HepG2 (cell line): ENCODE data around the gene TTC28. TPM values are rescaled to one million over a fixed set of nuclear protein-coding genes. Genes with fewer than 3 reads are reported as not detected.

Experiments
- ELF3 ChIP-seq: IDR thresholded peaks from 2 replicates; pipeline ENCODE4 v1.6.1; 2016; ENCODE audit warnings: missing genetic modification reagents, missing compliant biosample characterization
- MED1 ChIP-seq: sonication (generic); formaldehyde crosslinking; IDR thresholded peaks from 2 replicates; pipeline ENCODE4 v1.4.0; 2020; ENCODE audit warnings: missing genetic modification reagents
- MEF2D ChIP-seq: sonication (generic); formaldehyde crosslinking; IDR thresholded peaks from 2 replicates; pipeline ENCODE4 v1.5.1; 2020; ENCODE audit warnings: mild to moderate bottlenecking, missing genetic modification reagents
- PHF5A ChIP-seq: IDR thresholded peaks from one replicate; pipeline ENCODE4 v1.6.1; 2018; ENCODE audit warnings: low read depth, missing genetic modification reagents; ENCODE audit not compliant: unreplicated experiment
- RARA ChIP-seq: IDR thresholded peaks from 2 replicates; pipeline ENCODE4 v1.6.1; 2016; ENCODE audit warnings: missing genetic modification reagents, missing compliant biosample characterization
- SMAD9 ChIP-seq: sonication (generic); formaldehyde crosslinking; IDR thresholded peaks from 2 replicates; pipeline ENCODE4 v1.5.1; 2020; ENCODE audit warnings: mild to moderate bottlenecking, missing genetic modification reagents
- SMC3 ChIP-seq: IDR thresholded peaks from 2 replicates; pipeline ENCODE4 v1.6.1; 2011; ENCODE audit warnings: low read length, improper control_type of control experiment
- SYNCRIP ChIP-seq: fragments of 200-400 bp; formaldehyde crosslinking; IDR thresholded peaks from 2 replicates; pipeline ENCODE4 v1.6.1; 2018; ENCODE audit warnings: mild to moderate bottlenecking, low read depth, low read length; ENCODE audit not compliant: insufficient read depth
- TMF1 ChIP-seq: sonication (generic); formaldehyde crosslinking; IDR thresholded peaks from 2 replicates; pipeline ENCODE4 v1.8.1; 2022; ENCODE audit warnings: low read depth, missing genetic modification reagents
- ZMYM2 ChIP-seq: sonication (generic); formaldehyde crosslinking; IDR thresholded peaks from 2 replicates; pipeline ENCODE4 v1.8.0; 2022; ENCODE audit warnings: mild to moderate bottlenecking, missing genetic modification reagents
- ZNF33A ChIP-seq: sonication (generic); formaldehyde crosslinking; IDR thresholded peaks from 2 replicates; pipeline ENCODE4 v1.5.1; 2020; ENCODE audit warnings: missing genetic modification reagents, mild to moderate bottlenecking, moderate library complexity, borderline replicate concordance
- ZNF501 ChIP-seq: sonication (generic); formaldehyde crosslinking; IDR thresholded peaks from 2 replicates; pipeline ENCODE4 v1.5.1; 2020; ENCODE audit warnings: mild to moderate bottlenecking, moderate library complexity, missing genetic modification reagents
- ZNF570 ChIP-seq: sonication (generic); formaldehyde crosslinking; IDR thresholded peaks from 2 replicates; pipeline ENCODE4 v1.4.0; 2020; ENCODE audit warnings: mild to moderate bottlenecking, missing genetic modification reagents, borderline replicate concordance
- ZNF572 ChIP-seq: sonication (generic); formaldehyde crosslinking; IDR thresholded peaks from 2 replicates; pipeline ENCODE4 v1.5.1; 2020; ENCODE audit warnings: mild to moderate bottlenecking, missing genetic modification reagents
- polyA plus RNA-seq, 8 experiments: library from polyadenylated mRNA; depleted of rRNA in 3 of 8; stranded (reverse) in 7 of 8; unstranded in 1 of 8; fragments of >200 nt; fragmentation: Illumina TruSeq in 4 of 8; extraction: Trizol in 4 of 8; gene quantifications; 2 replicates each; pipeline versions ENCODE4 v1.2.1 to v1.2.3, GENCODE V29; 2011 to 2016; ENCODE audit warnings: low read depth in 4 of 8, missing spikeins in 1 of 8, mixed read lengths in 1 of 8; ENCODE audit not compliant: insufficient read depth in 1 of 8
- total RNA-seq, 5 experiments: library from RNA; depleted of rRNA; stranded (reverse); fragments of >200 nt; fragmentation: Illumina TruSeq; extraction: Trizol; gene quantifications; 2 replicates each; pipeline ENCODE4 v1.2.3, GENCODE V29; 2016; ENCODE audit warnings: low read depth in 1 of 5
- TF ChIP-seq, protein P1 (sequence below): sonication (generic); formaldehyde crosslinking; IDR thresholded peaks from 2 replicates; pipeline ENCODE4 v1.4.0; 2020; ENCODE audit warnings: missing genetic modification reagents, borderline replicate concordance
- TF ChIP-seq, protein P2 (sequence below): sonication (generic); formaldehyde crosslinking; IDR thresholded peaks from 2 replicates; pipeline ENCODE4 v1.5.1; 2020; ENCODE audit warnings: missing genetic modification reagents, mild to moderate bottlenecking, borderline replicate concordance
- TF ChIP-seq, protein P3 (sequence below): sonication (generic); formaldehyde crosslinking; IDR thresholded peaks from 2 replicates; pipeline ENCODE4 v1.5.0; 2020; ENCODE audit warnings: mild to moderate bottlenecking, missing genetic modification reagents
- TF ChIP-seq, protein P4 (sequence below): sonication (generic); formaldehyde crosslinking; IDR thresholded peaks from 2 replicates; pipeline ENCODE4 v1.4.0; 2020; ENCODE audit warnings: mild to moderate bottlenecking, missing genetic modification reagents
- TF ChIP-seq, protein P5 (sequence below): sonication (generic); formaldehyde crosslinking; IDR thresholded peaks from 2 replicates; pipeline ENCODE4 v1.8.0; 2022; ENCODE audit warnings: missing genetic modification reagents, mild to moderate bottlenecking, borderline replicate concordance

TTC28 gene
- total and polyA plus RNA-seq, 2 of the 13 experiments (the other 11 are each of a cell fraction or from before 2014, with no cell fraction given) = 4.2 to 13.1 TPM

DNA sequence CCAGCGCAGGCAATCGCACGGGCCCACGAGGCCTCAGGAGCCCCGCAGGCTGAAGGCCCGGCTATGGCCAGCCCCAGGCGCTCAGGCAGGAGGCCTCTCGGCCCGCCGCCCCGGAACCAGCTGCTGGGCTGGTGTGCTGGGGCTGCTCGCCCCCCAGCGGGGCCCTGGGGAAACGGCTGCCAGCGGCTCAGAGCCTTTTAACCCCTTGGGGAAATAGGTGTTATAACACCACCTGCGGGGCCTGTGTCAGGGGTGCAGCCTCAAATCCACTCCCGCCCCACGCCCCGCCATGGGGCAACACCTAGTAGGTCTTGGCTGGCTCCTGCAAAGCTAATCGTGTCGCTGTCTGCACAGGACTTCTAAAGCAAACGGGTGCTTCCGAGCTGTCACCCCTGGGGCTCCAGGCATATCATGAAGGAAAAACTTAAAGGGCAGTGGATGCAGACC, 237.4 kb downstream of the TTC28 start (continued):
- TF ChIP-seq, protein P1, sequence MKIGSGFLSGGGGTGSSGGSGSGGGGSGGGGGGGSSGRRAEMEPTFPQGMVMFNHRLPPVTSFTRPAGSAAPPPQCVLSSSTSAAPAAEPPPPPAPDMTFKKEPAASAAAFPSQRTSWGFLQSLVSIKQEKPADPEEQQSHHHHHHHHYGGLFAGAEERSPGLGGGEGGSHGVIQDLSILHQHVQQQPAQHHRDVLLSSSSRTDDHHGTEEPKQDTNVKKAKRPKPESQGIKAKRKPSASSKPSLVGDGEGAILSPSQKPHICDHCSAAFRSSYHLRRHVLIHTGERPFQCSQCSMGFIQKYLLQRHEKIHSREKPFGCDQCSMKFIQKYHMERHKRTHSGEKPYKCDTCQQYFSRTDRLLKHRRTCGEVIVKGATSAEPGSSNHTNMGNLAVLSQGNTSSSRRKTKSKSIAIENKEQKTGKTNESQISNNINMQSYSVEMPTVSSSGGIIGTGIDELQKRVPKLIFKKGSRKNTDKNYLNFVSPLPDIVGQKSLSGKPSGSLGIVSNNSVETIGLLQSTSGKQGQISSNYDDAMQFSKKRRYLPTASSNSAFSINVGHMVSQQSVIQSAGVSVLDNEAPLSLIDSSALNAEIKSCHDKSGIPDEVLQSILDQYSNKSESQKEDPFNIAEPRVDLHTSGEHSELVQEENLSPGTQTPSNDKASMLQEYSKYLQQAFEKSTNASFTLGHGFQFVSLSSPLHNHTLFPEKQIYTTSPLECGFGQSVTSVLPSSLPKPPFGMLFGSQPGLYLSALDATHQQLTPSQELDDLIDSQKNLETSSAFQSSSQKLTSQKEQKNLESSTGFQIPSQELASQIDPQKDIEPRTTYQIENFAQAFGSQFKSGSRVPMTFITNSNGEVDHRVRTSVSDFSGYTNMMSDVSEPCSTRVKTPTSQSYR (CRISPR knock-in tag) = no peak
- TF ChIP-seq ZNF572 (CRISPR knock-in tag) (no peak), MED1 (CRISPR knock-in tag) (no peak; the same call in 1 of the 2 replicates), SMAD9 (no peak), ZMYM2 (CRISPR knock-in tag) (no peak), ZNF570 (CRISPR knock-in tag) (no peak), SMC3 (peak; percentile 54; the same call in 1 of the 2 replicates), PHF5A (CRISPR knock-in tag) (no peak), ZNF33A (CRISPR knock-in tag) (no peak), MEF2D (no peak), ZNF501 (CRISPR knock-in tag) (peak; percentile 91), RARA (no peak), SYNCRIP (no peak), TMF1 (CRISPR knock-in tag) (no peak), ELF3 (no peak)
- TF ChIP-seq, protein P2, sequence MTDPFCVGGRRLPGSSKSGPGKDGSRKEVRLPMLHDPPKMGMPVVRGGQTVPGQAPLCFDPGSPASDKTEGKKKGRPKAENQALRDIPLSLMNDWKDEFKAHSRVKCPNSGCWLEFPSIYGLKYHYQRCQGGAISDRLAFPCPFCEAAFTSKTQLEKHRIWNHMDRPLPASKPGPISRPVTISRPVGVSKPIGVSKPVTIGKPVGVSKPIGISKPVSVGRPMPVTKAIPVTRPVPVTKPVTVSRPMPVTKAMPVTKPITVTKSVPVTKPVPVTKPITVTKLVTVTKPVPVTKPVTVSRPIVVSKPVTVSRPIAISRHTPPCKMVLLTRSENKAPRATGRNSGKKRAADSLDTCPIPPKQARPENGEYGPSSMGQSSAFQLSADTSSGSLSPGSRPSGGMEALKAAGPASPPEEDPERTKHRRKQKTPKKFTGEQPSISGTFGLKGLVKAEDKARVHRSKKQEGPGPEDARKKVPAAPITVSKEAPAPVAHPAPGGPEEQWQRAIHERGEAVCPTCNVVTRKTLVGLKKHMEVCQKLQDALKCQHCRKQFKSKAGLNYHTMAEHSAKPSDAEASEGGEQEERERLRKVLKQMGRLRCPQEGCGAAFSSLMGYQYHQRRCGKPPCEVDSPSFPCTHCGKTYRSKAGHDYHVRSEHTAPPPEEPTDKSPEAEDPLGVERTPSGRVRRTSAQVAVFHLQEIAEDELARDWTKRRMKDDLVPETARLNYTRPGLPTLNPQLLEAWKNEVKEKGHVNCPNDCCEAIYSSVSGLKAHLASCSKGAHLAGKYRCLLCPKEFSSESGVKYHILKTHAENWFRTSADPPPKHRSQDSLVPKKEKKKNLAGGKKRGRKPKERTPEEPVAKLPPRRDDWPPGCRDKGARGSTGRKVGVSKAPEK (CRISPR knock-in tag) = peak; percentile 61; the same call in 1 of the 2 replicates
- TF ChIP-seq, protein P3, sequence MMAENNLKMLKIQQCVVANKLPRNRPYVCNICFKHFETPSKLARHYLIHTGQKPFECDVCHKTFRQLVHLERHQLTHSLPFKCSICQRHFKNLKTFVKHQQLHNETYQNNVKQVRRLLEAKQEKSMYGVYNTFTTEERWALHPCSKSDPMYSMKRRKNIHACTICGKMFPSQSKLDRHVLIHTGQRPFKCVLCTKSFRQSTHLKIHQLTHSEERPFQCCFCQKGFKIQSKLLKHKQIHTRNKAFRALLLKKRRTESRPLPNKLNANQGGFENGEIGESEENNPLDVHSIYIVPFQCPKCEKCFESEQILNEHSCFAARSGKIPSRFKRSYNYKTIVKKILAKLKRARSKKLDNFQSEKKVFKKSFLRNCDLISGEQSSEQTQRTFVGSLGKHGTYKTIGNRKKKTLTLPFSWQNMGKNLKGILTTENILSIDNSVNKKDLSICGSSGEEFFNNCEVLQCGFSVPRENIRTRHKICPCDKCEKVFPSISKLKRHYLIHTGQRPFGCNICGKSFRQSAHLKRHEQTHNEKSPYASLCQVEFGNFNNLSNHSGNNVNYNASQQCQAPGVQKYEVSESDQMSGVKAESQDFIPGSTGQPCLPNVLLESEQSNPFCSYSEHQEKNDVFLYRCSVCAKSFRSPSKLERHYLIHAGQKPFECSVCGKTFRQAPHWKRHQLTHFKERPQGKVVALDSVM (CRISPR knock-in tag) = peak; percentile 33; the same call in 1 of the 2 replicates
- TF ChIP-seq, protein P4, sequence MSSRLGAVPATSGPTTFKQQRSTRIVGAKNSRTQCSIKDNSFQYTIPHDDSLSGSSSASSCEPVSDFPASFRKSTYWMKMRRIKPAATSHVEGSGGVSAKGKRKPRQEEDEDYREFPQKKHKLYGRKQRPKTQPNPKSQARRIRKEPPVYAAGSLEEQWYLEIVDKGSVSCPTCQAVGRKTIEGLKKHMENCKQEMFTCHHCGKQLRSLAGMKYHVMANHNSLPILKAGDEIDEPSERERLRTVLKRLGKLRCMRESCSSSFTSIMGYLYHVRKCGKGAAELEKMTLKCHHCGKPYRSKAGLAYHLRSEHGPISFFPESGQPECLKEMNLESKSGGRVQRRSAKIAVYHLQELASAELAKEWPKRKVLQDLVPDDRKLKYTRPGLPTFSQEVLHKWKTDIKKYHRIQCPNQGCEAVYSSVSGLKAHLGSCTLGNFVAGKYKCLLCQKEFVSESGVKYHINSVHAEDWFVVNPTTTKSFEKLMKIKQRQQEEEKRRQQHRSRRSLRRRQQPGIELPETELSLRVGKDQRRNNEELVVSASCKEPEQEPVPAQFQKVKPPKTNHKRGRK (CRISPR knock-in tag) = no peak
- TF ChIP-seq, protein P5, sequence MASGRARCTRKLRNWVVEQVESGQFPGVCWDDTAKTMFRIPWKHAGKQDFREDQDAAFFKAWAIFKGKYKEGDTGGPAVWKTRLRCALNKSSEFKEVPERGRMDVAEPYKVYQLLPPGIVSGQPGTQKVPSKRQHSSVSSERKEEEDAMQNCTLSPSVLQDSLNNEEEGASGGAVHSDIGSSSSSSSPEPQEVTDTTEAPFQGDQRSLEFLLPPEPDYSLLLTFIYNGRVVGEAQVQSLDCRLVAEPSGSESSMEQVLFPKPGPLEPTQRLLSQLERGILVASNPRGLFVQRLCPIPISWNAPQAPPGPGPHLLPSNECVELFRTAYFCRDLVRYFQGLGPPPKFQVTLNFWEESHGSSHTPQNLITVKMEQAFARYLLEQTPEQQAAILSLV (CRISPR knock-in tag) = 0 out of 2 replicates have a peak, but pooled peaks have one; percentile 35
